Measurements from ENCODE around the gene LTBP2.

LTBP2 gene

DNA sequence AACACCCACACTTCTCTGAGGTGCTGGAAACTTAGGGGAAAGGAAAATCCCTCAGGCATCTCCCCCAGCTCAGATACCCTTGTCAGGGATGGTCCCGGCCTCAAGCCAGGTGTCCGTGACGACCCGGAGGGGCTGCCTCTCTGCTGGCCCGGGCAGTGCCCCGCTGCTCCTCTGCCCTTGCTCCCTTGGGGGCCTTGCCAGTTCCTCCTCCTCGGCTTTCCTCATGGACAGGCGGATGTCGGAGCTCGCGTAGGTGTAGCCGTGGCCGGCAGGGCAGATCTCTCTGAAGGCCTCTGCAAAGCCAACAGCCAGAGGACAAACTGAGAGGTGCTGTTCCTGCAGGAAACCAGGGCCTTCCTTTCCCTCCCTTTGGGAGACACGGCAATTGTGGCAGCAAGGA is 83.6 kb downstream of the LTBP2 start:
- DNase-seq (ENCODE audit: low read depth in 2 of 2): no peak

GRCh38 chr14:74527736-74528280 is 84.2 kb downstream of the LTBP2 start:
- no peak for DNase-seq (ENCODE audit: low read depth in 2 of 2)

DNA sequence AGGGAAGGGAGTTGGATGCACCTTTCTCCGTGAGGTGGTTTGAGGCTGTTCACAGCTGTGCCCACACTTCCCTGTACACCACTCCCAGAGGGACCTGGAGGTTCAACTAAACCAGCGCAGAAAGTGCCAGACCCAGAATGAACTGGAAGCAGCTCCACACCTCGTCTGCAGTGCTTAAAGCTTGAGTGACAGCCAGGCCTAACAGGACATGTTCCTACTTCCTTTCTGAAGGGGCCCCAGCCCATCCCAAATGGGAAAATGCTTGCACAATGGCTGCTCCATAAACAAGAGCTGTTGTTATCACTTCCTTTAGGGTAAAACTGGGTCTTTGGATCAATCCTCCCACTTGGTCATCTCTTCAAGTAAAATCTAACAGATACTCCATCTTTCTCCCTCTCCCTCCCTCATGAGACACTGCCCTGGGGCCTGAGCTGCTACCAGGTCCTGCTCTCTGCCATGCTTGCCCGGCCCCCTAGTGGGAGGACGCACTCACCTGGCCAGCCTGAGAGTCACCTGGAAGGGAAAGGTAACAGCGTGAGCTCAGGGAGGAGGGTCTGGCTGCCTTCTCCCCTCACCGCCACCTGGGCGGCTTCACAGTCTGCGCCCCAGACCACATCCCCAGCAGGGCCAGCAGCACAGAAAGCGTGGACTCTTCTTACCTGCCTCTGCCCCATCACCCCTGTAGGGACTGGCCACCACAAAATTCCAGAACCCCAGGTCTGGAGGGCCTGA is 85.0 kb downstream of the LTBP2 start:
- no peak for DNase-seq (ENCODE audit: low read depth in 2 of 2)

- no peak for DNase-seq (ENCODE audit: low read depth in 2 of 2)
These were observed 86.6 kb downstream of the LTBP2 start for GRCh38 chr14:74525361-74525851.

- no peak for DNase-seq (ENCODE audit: low read depth in 2 of 2)
These were observed 87.3 kb downstream of the LTBP2 start for GRCh38 chr14:74524812-74525135.

DNA sequence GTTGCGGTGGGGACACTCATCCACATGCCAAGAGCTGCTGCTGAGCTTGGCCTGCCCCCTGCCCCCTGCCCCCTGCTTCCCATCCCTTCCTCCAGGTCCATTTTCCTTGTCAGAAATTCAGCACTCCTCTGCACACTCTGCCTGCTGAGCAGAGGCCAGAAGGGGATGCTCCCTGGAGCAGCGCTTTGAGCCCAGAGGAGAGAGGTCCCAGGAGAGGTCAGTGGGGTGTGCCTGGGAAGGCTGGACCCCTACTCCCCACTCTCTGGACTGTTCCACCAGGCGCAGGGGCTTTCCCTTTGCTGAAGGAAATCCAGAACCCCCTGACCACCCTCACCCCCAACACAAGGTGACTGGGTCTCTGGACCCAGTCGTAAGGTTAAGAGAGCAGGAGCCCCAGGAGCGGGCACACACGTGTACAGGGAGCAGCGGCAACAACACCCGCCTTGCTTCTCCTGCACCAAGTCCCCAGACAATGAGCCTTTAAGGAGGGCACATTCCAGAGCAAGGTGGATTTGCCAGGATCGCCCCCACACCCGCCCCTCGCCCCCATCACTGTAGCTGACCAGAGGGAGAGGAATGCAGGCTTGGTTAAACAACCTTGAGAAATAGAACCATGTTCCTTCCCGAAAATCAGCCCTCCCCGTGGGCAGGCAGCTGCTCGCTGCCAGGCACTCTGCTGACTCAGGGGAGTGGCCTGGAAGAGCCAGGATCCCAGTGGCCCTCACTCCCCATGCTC is 87.8 kb downstream of the LTBP2 start:
- DNase-seq (ENCODE audit: low read depth in 2 of 2): no peak

- DNase-seq (ENCODE audit: low read depth in 2 of 2): no peak
These were observed 89.3 kb downstream of the LTBP2 start for GRCh38 chr14:74522740-74523139.

GRCh38 chr14:74521756-74522155 is 90.3 kb downstream of the LTBP2 start:
- DNase-seq (ENCODE audit: low read depth in 2 of 2): no peak

GRCh38 chr14:74519316-74520074 is 92.5 kb downstream of the LTBP2 start:
- DNase-seq (ENCODE audit: low read depth in 2 of 2): no peak

GRCh38 chr14:74518221-74518620 is 93.8 kb downstream of the LTBP2 start:
- DNase-seq (ENCODE audit: low read depth in 2 of 2): no peak

DNA sequence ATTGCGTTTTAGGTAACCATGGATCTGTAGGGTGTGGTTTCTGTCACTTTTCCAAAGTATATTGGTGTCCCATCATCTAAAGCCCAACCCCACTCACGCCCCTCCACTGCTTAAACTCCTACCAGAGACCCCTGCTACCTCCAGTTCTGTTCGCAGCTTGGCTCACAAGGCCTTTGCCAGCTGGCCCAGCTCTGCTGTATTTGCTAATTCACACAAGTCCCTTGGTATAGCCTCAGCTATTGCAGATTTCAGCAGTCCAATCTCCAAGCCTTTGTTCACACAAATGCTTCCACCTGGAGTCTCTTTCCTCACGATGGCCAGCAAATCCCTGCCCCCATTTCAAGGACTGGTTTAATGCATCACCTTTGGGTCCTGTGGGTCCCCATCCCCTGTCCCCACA is 94.3 kb downstream of the LTBP2 start:
- no peak for DNase-seq (ENCODE audit: low read depth in 2 of 2)

GRCh38 chr14:74516451-74517160 is 95.4 kb downstream of the LTBP2 start:
- no peak for DNase-seq (ENCODE audit: low read depth in 2 of 2)

DNA sequence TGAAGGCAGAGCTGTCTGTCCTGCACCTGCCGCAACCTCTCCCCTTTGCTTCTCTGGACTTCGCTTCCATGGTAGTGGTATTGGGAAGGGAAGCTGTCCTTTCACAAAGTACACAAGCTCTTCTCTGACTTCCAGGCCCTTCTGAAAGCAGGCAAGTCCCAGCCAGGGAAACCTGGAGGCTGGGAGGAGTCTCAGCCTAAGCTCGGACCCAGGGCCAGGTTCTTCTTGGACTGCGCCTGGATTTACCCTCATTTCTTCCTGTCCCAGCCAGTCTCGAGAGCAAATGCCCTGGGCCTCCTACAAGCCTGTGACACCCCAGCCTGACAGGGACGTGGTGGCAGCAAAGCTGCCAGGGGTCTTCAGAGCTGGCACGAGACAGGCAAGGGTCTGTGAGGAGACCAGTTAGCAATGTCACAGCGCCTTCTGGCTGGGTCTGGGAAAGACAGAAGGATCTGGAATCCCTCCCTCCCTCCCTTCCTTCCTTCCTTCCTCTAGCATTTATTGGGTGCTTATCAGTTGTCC is 96.1 kb downstream of the LTBP2 start:
- no peak for DNase-seq (ENCODE audit: low read depth in 2 of 2)

- no peak for DNase-seq (ENCODE audit: low read depth in 2 of 2)
These were observed 97.5 kb downstream of the LTBP2 start for GRCh38 chr14:74514471-74514941.

DNA sequence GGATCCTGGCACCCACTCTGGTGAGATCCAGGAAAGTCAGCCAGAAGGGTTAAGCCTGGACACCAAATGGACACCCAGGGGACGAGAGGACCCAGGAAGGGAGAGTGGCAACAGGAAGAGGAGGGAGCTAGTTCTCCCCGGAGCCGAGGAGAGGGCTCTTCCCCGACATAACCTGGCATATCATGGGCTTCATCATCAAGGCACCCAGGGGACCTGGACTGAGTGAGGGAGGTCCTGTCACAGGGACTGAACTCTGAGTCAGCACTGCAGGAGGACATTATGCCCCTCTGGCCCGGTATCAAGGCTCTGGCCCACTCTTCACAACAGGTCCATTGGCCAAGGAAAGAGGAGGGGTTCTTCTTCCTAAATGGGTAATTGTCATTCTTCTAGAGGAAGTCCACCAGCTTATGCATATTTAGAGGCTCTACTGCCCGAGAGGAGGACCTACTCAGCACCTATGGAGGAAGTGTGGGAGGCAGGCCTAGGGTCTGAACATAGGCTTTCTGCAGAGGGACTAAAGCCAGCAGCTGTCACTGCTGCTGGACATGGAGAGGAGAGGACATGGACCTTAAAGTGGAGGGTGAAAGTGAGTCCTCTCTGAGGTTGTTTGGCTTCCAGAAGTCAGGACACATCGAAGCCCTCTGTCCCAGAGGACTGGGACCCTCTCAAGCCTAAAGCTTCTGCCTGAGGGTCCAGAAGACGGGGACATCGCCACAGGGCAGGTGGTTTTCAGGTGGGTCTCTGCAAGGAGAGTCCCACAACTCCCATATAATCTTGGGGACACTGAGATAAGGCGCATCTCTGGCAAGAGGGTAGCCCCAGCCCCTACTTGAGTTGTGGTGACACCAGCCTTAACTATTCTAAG is 99.8 kb downstream of the LTBP2 start:
- no peak for DNase-seq (ENCODE audit: low read depth in 2 of 2)

DNA sequence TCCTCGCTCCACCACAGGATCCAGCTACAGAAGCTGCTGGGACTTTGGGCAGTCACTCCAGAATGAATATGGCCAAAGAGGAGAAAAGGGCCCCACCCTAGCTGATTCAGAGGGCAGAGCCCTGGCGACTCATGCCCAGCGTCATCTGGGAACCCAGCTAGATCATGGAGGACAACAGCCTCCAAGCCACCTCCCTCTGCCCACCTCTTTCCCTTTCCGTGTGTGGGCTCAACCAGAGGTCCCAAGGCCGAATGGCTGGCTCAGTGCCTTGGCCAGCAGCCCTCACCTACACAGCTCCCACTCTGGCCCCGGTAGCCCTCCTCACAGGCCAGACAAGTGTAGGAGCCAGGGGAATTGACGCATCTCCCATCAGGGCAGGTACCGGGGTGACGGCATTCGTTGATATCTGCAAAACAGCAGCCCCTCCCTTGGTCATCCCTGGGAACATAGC is 101.1 kb downstream of the LTBP2 start:
- no peak for DNase-seq (ENCODE audit: low read depth in 2 of 2)

- no peak for DNase-seq (ENCODE audit: low read depth in 2 of 2)
These were observed 101.7 kb downstream of the LTBP2 start for GRCh38 chr14:74510223-74510931.

- no peak for DNase-seq (ENCODE audit: low read depth in 2 of 2)
These were observed 102.3 kb downstream of the LTBP2 start for GRCh38 chr14:74509587-74510222.

- DNase-seq (ENCODE audit: low read depth in 2 of 2): no peak
These were observed 103.1 kb downstream of the LTBP2 start for GRCh38 chr14:74508844-74509428.

Measured in stimulated activated CD4-positive, alpha-beta T cell treated with anti-CD3 and anti-CD28 coated beads, Interleukin-12 subunit alpha, Interleukin-12 subunit beta, amount 100 ng/mL, for 24 hours (primary cell).